Chondrocyte (in vitro differentiated cells): Measurements from ENCODE around the gene PPP2R2C. TPM values are rescaled to one million over a fixed set of nuclear protein-coding genes. Genes with fewer than 3 reads are reported as not detected.

Experiments used
- DNase-seq: peaks from one replicate; pipeline ENCODE4 v3.0.0; 2021; ENCODE audit warnings: mixed read lengths, low spot score
- H3K27ac Mint-ChIP-seq: one replicate; pipeline ENCODE4 v1.8.0; 2021; ENCODE audit warnings: mild to moderate bottlenecking, moderate library complexity, mixed read lengths; ENCODE audit not compliant: unreplicated experiment
- H3K27me3 Mint-ChIP-seq: 2 replicates; pipeline ENCODE4 v1.8.0; 2021; ENCODE audit warnings: low read depth, mixed read lengths
- H3K36me3 Mint-ChIP-seq: 2 replicates; pipeline ENCODE4 v1.8.0; 2021; ENCODE audit warnings: low read depth, mixed read lengths
- H3K4me1 Mint-ChIP-seq: 2 replicates; pipeline ENCODE4 v1.8.0; 2021; ENCODE audit warnings: low read depth, mild to moderate bottlenecking, mixed read lengths
- H3K4me3 Mint-ChIP-seq: one replicate; pipeline ENCODE4 v1.8.0; 2021; ENCODE audit warnings: mild to moderate bottlenecking, moderate library complexity, mixed read lengths; ENCODE audit not compliant: unreplicated experiment
- H3K9me3 Mint-ChIP-seq: 2 replicates; pipeline ENCODE4 v1.8.0; 2021; ENCODE audit warnings: low read depth, mixed read lengths
- total RNA-seq: library from RNA; stranded (reverse); gene quantifications from 3 replicates; pipeline ENCODE4 v1.2.1, GENCODE V29; 2021
- TF ChIP-seq, protein P1 (sequence below): fragments of 200-600 bp; sonication (generic); IDR thresholded peaks from 2 replicates; pipeline ENCODE4 v1.5.0; 2021; ENCODE audit warnings: antibody characterized with exemption, mild to moderate bottlenecking, moderate library complexity

PPP2R2C gene
- total RNA-seq, 1 donor from 2014 or later = 0.10 TPM

DNA sequence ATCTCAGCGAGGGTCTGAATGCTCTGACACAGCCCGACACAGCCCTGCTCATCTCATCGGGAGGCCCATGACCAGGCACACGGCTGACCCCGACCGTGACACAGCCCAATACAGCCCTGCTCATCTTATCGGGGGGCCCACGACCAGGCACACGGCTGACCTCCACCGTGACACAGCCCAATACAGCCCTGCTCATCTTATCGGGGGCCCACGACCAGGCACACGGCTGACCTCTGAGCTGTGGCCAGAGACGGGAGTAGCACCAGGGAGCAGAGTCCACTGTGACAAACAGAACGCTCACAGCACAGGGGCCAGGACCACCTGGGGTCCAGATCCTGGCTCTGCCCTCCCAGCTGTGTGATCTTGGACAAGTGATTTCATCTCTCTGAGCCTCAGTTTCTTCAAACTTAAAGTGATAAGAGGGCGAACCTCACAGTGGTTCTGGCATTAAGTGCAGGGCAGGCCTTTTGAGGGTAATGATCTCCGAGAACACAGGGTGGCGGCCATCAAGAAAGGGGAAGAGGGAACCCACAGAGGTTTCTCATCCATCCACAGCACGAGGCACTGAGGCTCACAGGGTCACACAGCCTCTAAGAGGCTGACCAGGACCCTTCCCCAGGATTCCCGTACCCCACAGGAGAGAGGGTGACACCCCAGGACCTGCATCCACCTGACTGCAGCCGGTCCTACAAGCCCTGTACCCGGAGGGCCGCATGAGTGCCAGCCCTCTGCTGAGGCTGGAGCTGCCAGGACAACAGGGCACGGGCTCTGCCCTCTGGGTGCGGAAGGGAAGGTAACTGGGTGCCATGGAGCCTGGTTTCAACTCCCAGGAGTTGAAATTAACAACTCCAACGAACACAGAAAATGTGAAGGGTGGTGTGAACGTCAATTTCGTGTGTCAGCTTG lies 142.7 kb downstream of the PPP2R2C start:
- peaks cover 33% of the 10 kb centered on the region for H3K27me3 Mint-ChIP-seq
- no peak for DNase-seq
- H3K4me1 Mint-ChIP-seq = no peaks in the 10 kb centered on the region
- TF ChIP-seq, protein P1, sequence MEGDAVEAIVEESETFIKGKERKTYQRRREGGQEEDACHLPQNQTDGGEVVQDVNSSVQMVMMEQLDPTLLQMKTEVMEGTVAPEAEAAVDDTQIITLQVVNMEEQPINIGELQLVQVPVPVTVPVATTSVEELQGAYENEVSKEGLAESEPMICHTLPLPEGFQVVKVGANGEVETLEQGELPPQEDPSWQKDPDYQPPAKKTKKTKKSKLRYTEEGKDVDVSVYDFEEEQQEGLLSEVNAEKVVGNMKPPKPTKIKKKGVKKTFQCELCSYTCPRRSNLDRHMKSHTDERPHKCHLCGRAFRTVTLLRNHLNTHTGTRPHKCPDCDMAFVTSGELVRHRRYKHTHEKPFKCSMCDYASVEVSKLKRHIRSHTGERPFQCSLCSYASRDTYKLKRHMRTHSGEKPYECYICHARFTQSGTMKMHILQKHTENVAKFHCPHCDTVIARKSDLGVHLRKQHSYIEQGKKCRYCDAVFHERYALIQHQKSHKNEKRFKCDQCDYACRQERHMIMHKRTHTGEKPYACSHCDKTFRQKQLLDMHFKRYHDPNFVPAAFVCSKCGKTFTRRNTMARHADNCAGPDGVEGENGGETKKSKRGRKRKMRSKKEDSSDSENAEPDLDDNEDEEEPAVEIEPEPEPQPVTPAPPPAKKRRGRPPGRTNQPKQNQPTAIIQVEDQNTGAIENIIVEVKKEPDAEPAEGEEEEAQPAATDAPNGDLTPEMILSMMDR = no peak
- no peaks in the 10 kb centered on the region for H3K9me3 Mint-ChIP-seq
- no peak overlapping the region for H3K4me3 Mint-ChIP-seq
- no peak overlapping the region for H3K27ac Mint-ChIP-seq
- H3K36me3 Mint-ChIP-seq = no peaks in the 10 kb centered on the region

DNA sequence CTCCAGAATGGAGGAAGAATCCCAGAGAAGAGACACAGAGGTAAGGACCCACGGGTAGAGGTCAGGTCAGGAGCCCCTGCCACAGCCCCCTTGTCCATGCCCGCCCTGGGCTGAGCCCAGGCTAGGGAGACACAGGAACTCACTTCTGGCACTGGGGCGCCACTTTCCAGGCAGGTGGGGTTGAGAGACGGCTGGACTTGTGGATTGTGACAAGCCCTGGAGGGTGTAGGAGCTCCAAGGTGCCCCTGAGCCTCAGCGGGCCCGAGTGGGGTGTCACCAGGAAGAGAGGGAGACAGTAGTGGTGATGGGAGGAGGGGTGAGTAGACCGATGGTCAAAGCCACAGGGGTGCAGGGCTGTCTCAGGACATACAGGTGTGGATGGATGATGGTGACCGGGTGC lies 143.9 kb downstream of the PPP2R2C start:
- Mint-ChIP-seq H3K4me3 (no peak overlapping the region), H3K9me3 (no peaks in the 10 kb centered on the region), H3K27me3 (peaks cover 37% of the 10 kb centered on the region), H3K4me1 (no peaks in the 10 kb centered on the region), H3K27ac (no peak overlapping the region), H3K36me3 (no peaks in the 10 kb centered on the region)
- DNase-seq = no peak
- TF ChIP-seq, protein P1 = no peak

DNA sequence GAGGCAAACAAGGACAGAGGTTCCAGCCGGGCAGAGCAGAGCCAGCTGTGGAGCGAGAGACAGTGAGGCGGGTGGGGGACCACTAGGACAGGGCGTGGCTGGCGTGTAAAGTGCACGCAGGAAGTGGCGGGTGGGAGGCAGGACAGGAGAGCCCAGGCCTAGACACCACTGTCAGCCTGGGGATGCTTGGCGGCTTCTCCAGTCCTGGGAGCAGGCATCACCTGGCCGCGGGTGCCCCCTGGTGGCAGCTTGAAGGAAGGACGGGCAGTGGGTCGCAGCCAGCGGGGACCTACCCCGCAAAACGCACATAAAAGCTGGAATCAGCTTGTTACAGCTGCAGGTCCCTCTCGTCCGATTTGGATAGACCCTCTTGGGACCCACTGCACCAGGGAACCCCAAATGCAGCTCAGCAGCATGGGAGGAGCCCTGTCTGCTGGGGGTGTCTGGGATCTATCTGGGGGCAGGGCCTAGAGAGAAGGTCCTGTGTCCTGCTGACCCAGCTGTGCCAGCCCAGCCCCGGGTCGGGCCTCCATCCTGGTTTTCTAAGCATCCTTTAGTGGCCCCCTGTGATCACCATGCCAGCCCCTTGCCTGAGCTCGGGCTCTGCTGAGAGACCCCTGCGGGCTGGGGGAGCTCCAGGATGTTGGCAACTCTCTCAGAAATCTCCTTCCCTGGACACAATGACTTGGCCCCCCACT lies 145.0 kb downstream of the PPP2R2C start:
- Mint-ChIP-seq H3K9me3 (no peaks in the 10 kb centered on the region), H3K27ac (no peak overlapping the region), H3K27me3 (peaks cover 37% of the 10 kb centered on the region), H3K36me3 (no peaks in the 10 kb centered on the region), H3K4me3 (no peak overlapping the region), H3K4me1 (no peaks in the 10 kb centered on the region)
- TF ChIP-seq, protein P1 = peak; percentile 93
- DNase-seq = peak; percentile 93

DNA sequence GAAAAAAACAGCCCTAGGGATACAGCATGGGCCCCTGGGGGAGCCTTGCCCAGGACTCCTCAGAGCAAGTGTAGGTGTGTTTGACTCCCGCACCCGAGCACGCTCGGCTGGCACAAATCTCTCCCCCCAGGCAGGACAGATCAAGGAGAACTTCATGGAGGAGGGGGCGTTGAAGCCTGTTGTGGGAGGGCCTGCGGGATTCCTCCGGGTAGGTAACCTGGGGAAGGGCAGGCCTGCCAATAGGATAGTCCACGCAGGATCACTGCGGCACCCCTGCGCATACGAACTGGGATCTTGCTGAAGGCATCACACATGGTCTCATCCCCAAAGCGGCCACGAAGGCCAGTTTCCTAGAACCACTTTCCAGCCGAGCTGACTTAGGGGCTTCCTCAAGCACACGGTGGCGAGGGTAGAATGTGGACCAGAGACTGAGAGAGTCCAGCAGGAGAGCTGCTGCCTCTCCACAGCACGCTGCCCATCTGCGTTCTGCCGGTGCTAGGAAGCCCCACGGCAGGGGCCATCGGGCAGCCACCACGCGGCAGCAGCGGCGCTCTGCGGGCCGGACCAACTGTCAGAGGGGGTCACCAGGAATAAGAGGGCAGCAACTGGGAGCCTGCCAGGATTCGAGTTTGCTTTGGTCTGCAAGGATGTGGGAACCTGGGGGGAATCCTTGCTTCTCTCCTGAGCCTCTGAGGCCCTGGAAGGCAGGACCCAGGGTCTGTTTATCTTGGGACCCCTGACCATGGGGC lies 145.9 kb downstream of the PPP2R2C start:
- H3K4me3 Mint-ChIP-seq = no peak overlapping the region
- no peak overlapping the region for H3K27ac Mint-ChIP-seq
- no peaks in the 10 kb centered on the region for H3K4me1 Mint-ChIP-seq
- no peaks in the 10 kb centered on the region for H3K9me3 Mint-ChIP-seq
- TF ChIP-seq, protein P1 = no peak
- H3K36me3 Mint-ChIP-seq = no peaks in the 10 kb centered on the region
- no peak for DNase-seq
- peaks cover 43% of the 10 kb centered on the region for H3K27me3 Mint-ChIP-seq

DNA sequence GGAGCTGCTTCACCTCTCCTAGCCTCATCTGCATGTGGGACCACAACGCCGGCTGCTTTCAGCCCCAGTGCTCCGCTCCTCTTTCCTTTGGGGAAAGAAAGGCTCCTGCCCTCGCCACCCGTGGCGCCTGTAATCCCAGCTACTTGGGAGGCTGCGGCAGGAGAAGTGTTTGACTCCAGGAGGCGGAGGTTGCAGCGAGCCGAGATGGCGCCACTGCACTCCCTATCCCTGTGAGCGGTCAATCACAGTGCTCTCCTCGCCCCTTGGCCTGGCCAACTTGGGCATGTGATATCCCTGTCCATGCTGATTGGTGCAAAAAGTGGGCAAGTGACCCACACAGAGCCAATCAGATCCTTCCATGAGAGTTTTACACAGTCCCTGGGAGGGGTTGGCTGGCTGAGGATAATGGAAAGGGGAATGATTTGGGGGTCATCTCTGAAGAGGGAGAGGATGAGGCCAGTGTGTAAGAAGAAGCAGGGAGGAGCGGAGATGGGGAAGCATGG lies 146.6 kb downstream of the PPP2R2C start:
- no peak for DNase-seq
- TF ChIP-seq, protein P1 = no peak
- Mint-ChIP-seq H3K27ac (no peak overlapping the region), H3K4me3 (no peak overlapping the region), H3K9me3 (no peaks in the 10 kb centered on the region), H3K27me3 (peaks cover 45% of the 10 kb centered on the region), H3K36me3 (no peaks in the 10 kb centered on the region), H3K4me1 (no peaks in the 10 kb centered on the region)
